Panc1 (cell line): ENCODE measurements around the gene PEAK3. TPM values are rescaled to one million over a fixed set of nuclear protein-coding genes. Genes with fewer than 3 reads are reported as not detected.

Experiments
- ATAC-seq: fragments of 200-7000 bp; cut with Tn5 transposase; 2 replicates; pipeline ENCODE4 v1.9.1; 2020; ENCODE audit warnings: mild to moderate bottlenecking, moderate library complexity
- Bru-seq: library from RNA; stranded (reverse); fragments of 400-500 nt; gene quantifications from one replicate; lab custom pipeline; 2021; lab: Mats Ljungman, UMichigan
- BruChase-seq, 2 experiments: library from RNA; stranded (reverse); fragments of 400-500 nt; gene quantifications; one replicate each; lab custom pipeline; 2021; lab: Mats Ljungman, UMichigan
- BruUV-seq: library from RNA; stranded (reverse); fragments of 400-500 nt; replicated peaks from 2 replicates; lab custom pipeline; 2021; lab: Mats Ljungman, UMichigan
- CTCF ChIA-PET: fragments of 300-600 bp; sonication (Branson Sonifier 250); formaldehyde crosslinking; loops from one replicate; lab custom pipeline; 2022; ENCODE audit warnings: antibody characterized with exemption; lab: Charles Lee
- POLR2A ChIA-PET: fragments of 300-600 bp; sonication (Branson Sonifier 250); formaldehyde crosslinking; loops from one replicate; lab custom pipeline; 2022; ENCODE audit warnings: antibody characterized with exemption; lab: Charles Lee
- DNase-seq: peaks from one replicate; pipeline ENCODE4 v3.0.0-alpha.2; 2010; ENCODE audit warnings: low read depth, low spot score
- H3K27ac ChIP-seq: 2 replicates; pipeline ENCODE4 v1.5.1; 2011; ENCODE audit warnings: mild to moderate bottlenecking, low read length, inconsistent platforms
- H3K27me3 ChIP-seq: fragments of 200-500 bp; sonication (Bioruptor generic); 2 replicates; pipeline ENCODE4 v1.6.0; 2014; ENCODE audit warnings: low read length, inconsistent platforms; ENCODE audit not compliant: control insufficient read depth, insufficient read depth
- H3K36me3 ChIP-seq: fragments of 200-500 bp; sonication (Bioruptor generic); 2 replicates; pipeline ENCODE4 v1.5.1; 2014; ENCODE audit warnings: inconsistent platforms, mild to moderate bottlenecking, low read length, moderate library complexity; ENCODE audit not compliant: control insufficient read depth, insufficient read depth
- H3K4me1 ChIP-seq: 2 replicates; pipeline ENCODE4 v1.5.1; 2011; ENCODE audit warnings: inconsistent platforms, mild to moderate bottlenecking, low read length, moderate library complexity; ENCODE audit not compliant: control insufficient read depth, insufficient read depth
- H3K4me3 ChIP-seq, 2 experiments: 2 replicates each; pipeline ENCODE4 v1.5.1; 2011 to 2012; ENCODE audit warnings: low read depth in 2 of 2, low read length in 2 of 2, mild to moderate bottlenecking in 2 of 2, inconsistent platforms in 1 of 2, moderate library complexity in 1 of 2
- H3K9me3 ChIP-seq: fragments of 200-500 bp; sonication (Bioruptor generic); 2 replicates; pipeline ENCODE4 v1.5.1; 2014; ENCODE audit warnings: low read depth, mild to moderate bottlenecking, inconsistent platforms, low read length, moderate library complexity; ENCODE audit not compliant: control insufficient read depth, insufficient read depth
- CTCF ChIP-seq: fragments of 450-650 bp; IDR thresholded peaks from 2 replicates; pipeline ENCODE4 v1.5.1; 2017; ENCODE audit warnings: mild to moderate bottlenecking
- POLR2AphosphoS5 ChIP-seq: IDR thresholded peaks from 2 replicates; pipeline ENCODE4 v1.6.1; 2012; ENCODE audit warnings: mild to moderate bottlenecking, low read depth, low read length, moderate library complexity
- REST ChIP-seq, 2 experiments: IDR thresholded peaks; 2 replicates each; pipeline ENCODE4 v1.6.1; 2011 to 2012; ENCODE audit warnings: low read depth in 2 of 2, control low read depth in 1 of 2, low read length in 1 of 2, mild to moderate bottlenecking in 1 of 2, moderate library complexity in 1 of 2; ENCODE audit not compliant: insufficient read depth in 1 of 2
- SIN3A ChIP-seq: IDR thresholded peaks from 2 replicates; pipeline ENCODE4 v1.6.1; 2012; ENCODE audit warnings: low read depth, mild to moderate bottlenecking, low read length, moderate library complexity, borderline replicate concordance; ENCODE audit not compliant: insufficient read depth
- TCF7L2 ChIP-seq: IDR thresholded peaks from 2 replicates; pipeline ENCODE4 v1.6.1; 2011; ENCODE audit warnings: mild to moderate bottlenecking, low read depth, low read length, inconsistent platforms
- in situ Hi-C: cut with HindIII; loops from 2 replicates; pipeline ENCODE4 v1.10.0; 2016; ENCODE audit warnings: low sequenced_read_pairs, low pct_unique_long_range_greater_than_20kb
- intact Hi-C: fragments of 100-400 bp; cut with micrococcal nuclease; formaldehyde crosslinking; loops from one replicate; pipeline ENCODE4 v1.10.0; 2022; ENCODE audit not compliant: unreplicated experiment
- long read RNA-seq: library from polyadenylated mRNA; unstranded; transcript quantifications from one replicate; pipeline ENCODE4 v2.0.0, GENCODE V29; 2021; ENCODE audit not compliant: unreplicated experiment
- polyA plus RNA-seq: library from polyadenylated mRNA; unstranded; fragments of >200 nt; gene quantifications from one replicate; pipeline ENCODE4 v1.2.1, GENCODE V29; 2012; ENCODE audit warnings: missing spikeins; ENCODE audit not compliant: insufficient read length
- total RNA-seq: library from RNA; stranded (reverse); gene quantifications from one replicate; pipeline ENCODE4 v1.2.1, GENCODE V29; 2021; ENCODE audit not compliant: unreplicated experiment

PEAK3 gene
- total RNA-seq (not detected), Bru-seq, nascent RNA (not detected), BruChase-seq, experiment 1, labeled RNA remaining after a 2-hour chase (not detected), BruChase-seq, experiment 2, labeled RNA remaining after a 6-hour chase (not detected)
- 0.15 TPM for polyA plus RNA-seq
- long read RNA-seq, partial matches to known transcripts = 0 of 5 reads
- long read RNA-seq, other reads (novel, unspliced or antisense) = 5 of 5 reads

GRCh38 chr19:2282062-2282861 lies at the start of gene PEAK3:
TSS of gene PEAK3 (minus strand) at chr19:2282175. CDS start at chr19:2280931, 1,244 bp downstream.
- POLR2A ChIA-PET = interaction anchor here (0.7 kb wide), 2 partner anchors 47 to 318 kb away, joined by 3 read pairs; no protein-coding TSS in a partner anchor
- DNase-seq = no peak
- Histone ChIP-seq H3K4me1 (no peaks in the 10 kb centered on the region), H3K36me3 (no peaks in the 10 kb centered on the region), H3K9me3 (no peaks in the 10 kb centered on the region), H3K4me3 (no peak within 1 kb of the TSS), H3K27me3 (no peaks in the 10 kb centered on the region), H3K27ac (no peak within 1 kb of the TSS)
- in situ Hi-C loops (no loop called here), intact Hi-C loops (no loop called here)
- TF ChIP-seq TCF7L2 = no peak
- no peak for TF ChIP-seq REST (IDR thresholded peaks at IDR 0.05; ENCODE audit: insufficient read depth in 1 of 2, low read depth in 2 of 2, low read length in 1 of 2)
- peak; percentile 44; the same call in 1 of the 2 replicates for ATAC-seq
- no TSS peak for BruUV-seq
- CTCF ChIA-PET = no interaction called here

GRCh38 chr19:2330632-2331284 lies 48.8 kb upstream of the PEAK3 start:
- DNase-seq (no peak), ATAC-seq (no peak)
- POLR2A ChIA-PET = no interaction called here
- CTCF ChIA-PET = no interaction called here
- H3K27me3 ChIP-seq = no peaks in the 10 kb centered on the region
- in situ Hi-C loops (no loop called here), intact Hi-C loops (no loop called here)
- TF ChIP-seq CTCF (no peak), POLR2AphosphoS5 (no peak), REST (IDR thresholded peaks at IDR 0.05; ENCODE audit: insufficient read depth in 1 of 2, low read depth in 2 of 2, low read length in 1 of 2) (no peak), TCF7L2 (no peak), SIN3A (no peak)
- no peak overlapping the region for H3K4me3 ChIP-seq
- H3K4me1 ChIP-seq = peaks cover 14% of the 10 kb centered on the region
- BruUV-seq = TSS peak; percentile 75
- H3K36me3 ChIP-seq = peaks cover 3% of the 10 kb centered on the region; the same call in 1 of the 2 replicates
- no peak overlapping the region for H3K27ac ChIP-seq
- no peaks in the 10 kb centered on the region for H3K9me3 ChIP-seq
